IMR-90 (cell line): Measurements from ENCODE around the gene CH25H. TPM values are rescaled to one million over a fixed set of nuclear protein-coding genes. Genes with fewer than 3 reads are reported as not detected.

Experiments
- ATAC-seq: fragments of 200-7000 bp; cut with Tn5 transposase; 2 replicates; pipeline ENCODE4 v1.9.1; 2020; ENCODE audit warnings: low read depth, mild to moderate bottlenecking, moderate library complexity
- BruUV-seq: library from RNA; stranded (reverse); fragments of 400-500 nt; replicated peaks from 2 replicates; lab custom pipeline; 2021; lab: Mats Ljungman, UMichigan
- CTCF ChIA-PET: fragments of 300-600 bp; formaldehyde crosslinking; extraction: SDS; loops from one replicate; lab custom pipeline; 2021; ENCODE audit warnings: antibody characterized with exemption; lab: Yijun Ruan, JAX
- POLR2A ChIA-PET: fragments of 300-600 bp; sonication (Branson Sonifier 250); formaldehyde crosslinking; loops from one replicate; lab custom pipeline; 2022; ENCODE audit warnings: antibody characterized with exemption; ENCODE audit not compliant: unreplicated experiment; lab: Charles Lee
- DNase-seq: peaks from one replicate; pipeline ENCODE4 v3.0.0; 2013
- H2AFZ ChIP-seq: replicated peaks from 2 replicates; pipeline ENCODE3; 2013; ENCODE audit warnings: low read length, mild to moderate bottlenecking; ENCODE audit not compliant: poor library complexity
- H2AK5ac ChIP-seq: 2 replicates; pipeline ENCODE4 v1.6.1; 2013; ENCODE audit warnings: low read depth, low read length, inconsistent platforms
- H2AK9ac ChIP-seq: replicated peaks from 2 replicates; pipeline ENCODE3; 2013; ENCODE audit warnings: mild to moderate bottlenecking, low read depth, low read length, moderate library complexity; ENCODE audit not compliant: poor library complexity
- H2BK120ac ChIP-seq: 2 replicates; pipeline ENCODE4 v1.6.1; 2013; ENCODE audit warnings: low read depth, low read length, inconsistent platforms
- H2BK15ac ChIP-seq: 3 replicates; pipeline ENCODE4 v1.6.1; 2013; ENCODE audit warnings: low read depth, low read length, inconsistent platforms
- H2BK20ac ChIP-seq: 2 replicates; pipeline ENCODE4 v1.6.1; 2013; ENCODE audit warnings: low read depth, mild to moderate bottlenecking, inconsistent platforms, low read length, moderate library complexity
- H2BK5ac ChIP-seq: 2 replicates; pipeline ENCODE4 v1.6.1; 2013; ENCODE audit warnings: mild to moderate bottlenecking, low read depth, low read length, inconsistent platforms; ENCODE audit not compliant: poor library complexity, severe bottlenecking
- H3K14ac ChIP-seq: replicated peaks from 2 replicates; pipeline ENCODE4 v1.6.1; 2013; ENCODE audit warnings: low read depth, low read length, inconsistent platforms
- H3K18ac ChIP-seq: 2 replicates; pipeline ENCODE4 v1.6.1; 2013; ENCODE audit warnings: low read depth, low read length, control low read depth
- H3K23ac ChIP-seq: 2 replicates; pipeline ENCODE4 v1.6.1; 2013; ENCODE audit warnings: low read depth, low read length, inconsistent platforms
- H3K27ac ChIP-seq: 2 replicates; pipeline ENCODE4 v1.5.1; 2013; ENCODE audit warnings: mild to moderate bottlenecking, control low read depth, low read length; ENCODE audit not compliant: insufficient read depth
- H3K27me3 ChIP-seq: 2 replicates; pipeline ENCODE4 v1.6.1; 2013; ENCODE audit warnings: low read length; ENCODE audit not compliant: control insufficient read depth, insufficient read depth
- H3K36me3 ChIP-seq: 2 replicates; pipeline ENCODE4 v1.6.1; 2013; ENCODE audit warnings: low read length, mixed read lengths; ENCODE audit not compliant: control insufficient read depth, insufficient read depth
- H3K4ac ChIP-seq: 2 replicates; pipeline ENCODE4 v1.6.1; 2013; ENCODE audit warnings: low read depth, low read length, inconsistent platforms
- H3K4me1 ChIP-seq: 2 replicates; pipeline ENCODE4 v1.6.1; 2013; ENCODE audit warnings: low read length, mixed read lengths; ENCODE audit not compliant: control insufficient read depth, insufficient read depth
- H3K4me2 ChIP-seq: 2 replicates; pipeline ENCODE4 v1.6.1; 2013; ENCODE audit warnings: low read depth, mild to moderate bottlenecking, control low read depth, low read length, moderate library complexity
- H3K4me3 ChIP-seq: 2 replicates; pipeline ENCODE4 v1.5.1; 2013; ENCODE audit warnings: low read depth, mild to moderate bottlenecking, control low read depth, low read length, moderate library complexity; ENCODE audit not compliant: insufficient read depth
- H3K56ac ChIP-seq: 2 replicates; pipeline ENCODE4 v1.6.1; 2013; ENCODE audit warnings: low read length, inconsistent platforms; ENCODE audit not compliant: insufficient read depth; ENCODE audit errors: extremely low read depth
- H3K79me1 ChIP-seq, 2 experiments: 2 replicates each; pipeline ENCODE4 v1.6.1; 2013; ENCODE audit warnings: low read length in 2 of 2, inconsistent platforms in 1 of 2, low read depth in 1 of 2
- H3K9ac ChIP-seq: 2 replicates; pipeline ENCODE4 v1.6.1; 2013; ENCODE audit warnings: low read depth, low read length, control low read depth
- H3K9me1 ChIP-seq: 2 replicates; pipeline ENCODE4 v1.6.1; 2013; ENCODE audit warnings: low read length, inconsistent platforms; ENCODE audit not compliant: insufficient read depth
- H3K9me3 ChIP-seq: 2 replicates; pipeline ENCODE4 v1.6.1; 2013; ENCODE audit warnings: low read length; ENCODE audit not compliant: control insufficient read depth, insufficient read depth
- H4K20me1 ChIP-seq: 2 replicates; pipeline ENCODE4 v1.6.1; 2013; ENCODE audit warnings: low read length, inconsistent platforms; ENCODE audit not compliant: insufficient read depth
- H4K5ac ChIP-seq: 2 replicates; pipeline ENCODE4 v1.6.1; 2013; ENCODE audit warnings: mild to moderate bottlenecking, low read depth, low read length, control low read depth
- H4K8ac ChIP-seq, 2 experiments: 2 replicates each; pipeline ENCODE4 v1.6.1; 2013; ENCODE audit warnings: low read depth in 2 of 2, low read length in 2 of 2, control low read depth in 1 of 2, inconsistent platforms in 1 of 2
- H4K91ac ChIP-seq: 2 replicates; pipeline ENCODE4 v1.6.1; 2013; ENCODE audit warnings: low read depth, low read length, inconsistent platforms; ENCODE audit not compliant: insufficient read depth
- BHLHE40 ChIP-seq: fragments of 150-350 bp; IDR thresholded peaks from 2 replicates; pipeline ENCODE4 v1.6.1; 2016; ENCODE audit warnings: mild to moderate bottlenecking, low read depth, low read length
- FOS ChIP-seq: fragments of 150-350 bp; IDR thresholded peaks from 2 replicates; pipeline ENCODE4 v1.6.1; 2016; ENCODE audit warnings: low read depth, low read length
- MAFK ChIP-seq: IDR thresholded peaks from 2 replicates; pipeline ENCODE4 v1.6.1; 2012; ENCODE audit warnings: low read depth, low read length, improper control_type of control experiment
- MAZ ChIP-seq: IDR thresholded peaks from 2 replicates; pipeline ENCODE4 v1.6.1; 2012; ENCODE audit warnings: low read depth, mild to moderate bottlenecking, low read length, improper control_type of control experiment, moderate library complexity, borderline replicate concordance
- NFE2L2 ChIP-seq: fragments of 150-350 bp; IDR thresholded peaks from 2 replicates; pipeline ENCODE4 v1.6.1; 2016; ENCODE audit warnings: low read depth, mild to moderate bottlenecking, low read length
- POLR2A ChIP-seq: IDR thresholded peaks from 2 replicates; pipeline ENCODE4 v1.6.1; 2012; ENCODE audit warnings: mild to moderate bottlenecking, low read depth, low read length
- RCOR1 ChIP-seq: IDR thresholded peaks from 2 replicates; pipeline ENCODE4 v1.6.1; 2012; ENCODE audit warnings: mild to moderate bottlenecking, low read length, improper control_type of control experiment; ENCODE audit not compliant: insufficient replicate concordance
- WGBS, 2 experiments: methylation state at CpG; one replicate each; pipeline versions ENCODE4 v1.1.5 to v1.1.7; 2013; ENCODE audit warnings: missing lambda C conversion rate in 2 of 2; ENCODE audit not compliant: insufficient read length in 1 of 2; ENCODE audit errors: extremely low coverage in 2 of 2; 5-methylcytosine and 5-hydroxymethylcytosine counted together
- dilution Hi-C: fragments of 300-500 bp; cut with HindIII; formaldehyde crosslinking; loops from one replicate; pipeline ENCODE4 v1.14.3; 2018; ENCODE audit warnings: low sequenced_read_pairs; ENCODE audit not compliant: unreplicated experiment
- in situ Hi-C: fragments of 300-500 bp; cut with MboI; formaldehyde crosslinking; loops from 3 replicates; pipeline ENCODE4 v1.14.3; 2019; ENCODE audit warnings: low sequenced_read_pairs, inconsistent platforms, mixed read lengths
- intact Hi-C: fragments of 100-400 bp; cut with micrococcal nuclease; formaldehyde crosslinking; loops from 2 replicates; pipeline ENCODE4 v1.10.0; 2022
- polyA plus RNA-seq, 3 experiments: library from polyadenylated mRNA; depleted of rRNA; stranded (reverse); fragments of >200 nt; gene quantifications; 2 replicates each; pipeline ENCODE4 v1.2.3, GENCODE V29; 2012; ENCODE audit warnings: low replicate concordance in 1 of 3
- total RNA-seq: library from RNA; depleted of rRNA; stranded (reverse); fragments of >200 nt; gene quantifications from 2 replicates; pipeline ENCODE4 v1.2.3, GENCODE V29; 2012
- TF ChIP-seq, protein P1 (sequence below): conservative IDR thresholded peaks from 2 replicates; pipeline ENCODE4 v1.5.1; 2012; ENCODE audit warnings: mild to moderate bottlenecking, low read depth, low read length, improper control_type of control experiment
- TF ChIP-seq, protein P2 (sequence below): fragments of 150-350 bp; IDR thresholded peaks from 2 replicates; pipeline ENCODE4 v1.6.1; 2017; ENCODE audit warnings: mild to moderate bottlenecking, antibody characterized with exemption, low read length, low read depth

Gene CH25H
- total and polyA plus RNA-seq, 2 of the 4 experiments (the other 2 are of a cell fraction) = 0.12 to 0.18 TPM

DNA sequence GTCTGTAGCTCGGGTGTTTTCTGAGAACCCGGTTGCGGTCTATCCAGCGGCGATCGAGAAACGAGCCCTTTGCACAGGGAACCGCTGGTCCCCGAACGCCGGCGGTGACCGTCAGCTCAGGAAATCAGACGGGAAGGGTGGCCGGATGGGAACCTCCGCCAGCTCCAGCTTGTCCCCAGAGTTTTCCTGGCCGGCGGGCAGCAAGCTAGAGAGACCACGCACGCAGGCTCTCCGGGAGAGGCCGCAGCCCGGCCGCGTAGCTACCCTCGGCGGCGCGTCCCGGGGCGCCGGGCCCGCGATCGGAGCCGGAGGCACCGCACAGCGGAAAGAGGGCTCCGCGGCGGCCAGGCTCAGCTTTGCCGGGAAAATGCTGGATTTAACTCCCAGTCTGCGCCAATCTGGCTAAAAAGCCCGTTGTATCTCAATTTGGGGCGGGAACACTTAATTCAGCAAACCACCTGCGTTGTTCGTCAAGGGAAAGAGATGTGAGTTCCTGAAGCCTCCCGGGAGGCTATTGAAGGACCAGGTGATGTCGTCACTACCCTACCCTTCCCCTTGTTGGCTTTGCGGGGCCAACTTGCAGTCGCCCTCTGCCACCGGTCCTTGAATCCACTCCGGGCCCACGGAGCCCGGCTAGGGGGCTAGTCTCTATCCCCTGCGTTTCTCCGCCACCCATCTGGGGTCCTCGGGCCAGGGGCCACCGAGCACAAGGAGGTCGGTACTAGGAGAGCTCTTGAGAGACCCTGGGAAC, 859 bp upstream of the CH25H start:
- 18% methylated on average over 39 of the region's 60 CpGs; no CpG with 5 or more reads in 1 of the 2 experiments for WGBS, 2 experiments
- H3K4me1 ChIP-seq = peaks cover 17% of the 10 kb centered on the region
- H3K14ac ChIP-seq = peak overlapping the region; percentile 34
- H3K4ac ChIP-seq = peak overlapping the region; percentile 42
- no peaks in the 10 kb centered on the region for H4K20me1 ChIP-seq
- H4K5ac ChIP-seq = peak overlapping the region; percentile 1; the same call in 1 of the 2 replicates
- H3K9me1 ChIP-seq = peaks cover 11% of the 10 kb centered on the region
- H4K91ac ChIP-seq = no peak overlapping the region
- peak overlapping the region; percentile 55 for H3K23ac ChIP-seq
- peak overlapping the region; percentile 39 for H3K4me3 ChIP-seq
- DNase-seq (no peak), ATAC-seq (peak; percentile 33)
- POLR2A ChIA-PET = interaction anchor here (0.7 kb wide), 1 partner anchor 178 kb away, joined by 3 read pairs; no protein-coding TSS in a partner anchor
- TF ChIP-seq BHLHE40 = no peak
- no peak for TF ChIP-seq POLR2A
- TF ChIP-seq, protein P1, sequence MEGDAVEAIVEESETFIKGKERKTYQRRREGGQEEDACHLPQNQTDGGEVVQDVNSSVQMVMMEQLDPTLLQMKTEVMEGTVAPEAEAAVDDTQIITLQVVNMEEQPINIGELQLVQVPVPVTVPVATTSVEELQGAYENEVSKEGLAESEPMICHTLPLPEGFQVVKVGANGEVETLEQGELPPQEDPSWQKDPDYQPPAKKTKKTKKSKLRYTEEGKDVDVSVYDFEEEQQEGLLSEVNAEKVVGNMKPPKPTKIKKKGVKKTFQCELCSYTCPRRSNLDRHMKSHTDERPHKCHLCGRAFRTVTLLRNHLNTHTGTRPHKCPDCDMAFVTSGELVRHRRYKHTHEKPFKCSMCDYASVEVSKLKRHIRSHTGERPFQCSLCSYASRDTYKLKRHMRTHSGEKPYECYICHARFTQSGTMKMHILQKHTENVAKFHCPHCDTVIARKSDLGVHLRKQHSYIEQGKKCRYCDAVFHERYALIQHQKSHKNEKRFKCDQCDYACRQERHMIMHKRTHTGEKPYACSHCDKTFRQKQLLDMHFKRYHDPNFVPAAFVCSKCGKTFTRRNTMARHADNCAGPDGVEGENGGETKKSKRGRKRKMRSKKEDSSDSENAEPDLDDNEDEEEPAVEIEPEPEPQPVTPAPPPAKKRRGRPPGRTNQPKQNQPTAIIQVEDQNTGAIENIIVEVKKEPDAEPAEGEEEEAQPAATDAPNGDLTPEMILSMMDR = no peak
- no peak for TF ChIP-seq MAZ
- no peak for TF ChIP-seq RCOR1
- TF ChIP-seq FOS = no peak
- no peak for TF ChIP-seq NFE2L2
- TF ChIP-seq MAFK = no peak
- TF ChIP-seq, protein P2, sequence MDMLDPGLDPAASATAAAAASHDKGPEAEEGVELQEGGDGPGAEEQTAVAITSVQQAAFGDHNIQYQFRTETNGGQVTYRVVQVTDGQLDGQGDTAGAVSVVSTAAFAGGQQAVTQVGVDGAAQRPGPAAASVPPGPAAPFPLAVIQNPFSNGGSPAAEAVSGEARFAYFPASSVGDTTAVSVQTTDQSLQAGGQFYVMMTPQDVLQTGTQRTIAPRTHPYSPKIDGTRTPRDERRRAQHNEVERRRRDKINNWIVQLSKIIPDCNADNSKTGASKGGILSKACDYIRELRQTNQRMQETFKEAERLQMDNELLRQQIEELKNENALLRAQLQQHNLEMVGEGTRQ = no peak
- peak overlapping the region; percentile 18; the same call in 1 of the 2 replicates for H3K27ac ChIP-seq
- no peaks in the 10 kb centered on the region for H3K9me3 ChIP-seq
- H3K79me1 ChIP-seq = no peaks in the 10 kb centered on the region
- H2BK120ac ChIP-seq = peak overlapping the region; percentile 56; the same call in 1 of the 2 replicates
- CTCF ChIA-PET = interaction anchor here (1.4 to 2.6 kb wide), 2 partner anchors 9 to 178 kb away, joined by 5 to 12 read pairs; no protein-coding TSS in a partner anchor
- H3K9ac ChIP-seq = peak overlapping the region; percentile 37; the same call in 1 of the 2 replicates
- no peak overlapping the region for H2AK5ac ChIP-seq
- intact Hi-C loops (no loop called here), in situ Hi-C loops (no loop called here), dilution Hi-C loops (loop anchor here (25.0 kb wide), 1 partner anchor 196 kb away; no protein-coding TSS in a partner anchor)
- peaks cover 8% of the 10 kb centered on the region for H3K27me3 ChIP-seq
- peak overlapping the region in 1 of 2 experiments; percentile 25; a peak in 1 of 4 replicates for H4K8ac ChIP-seq
- 0 out of 2 replicates have a peak overlapping the region, but pooled peaks have one; percentile 3 for H2BK20ac ChIP-seq
- H3K4me2 ChIP-seq = peak overlapping the region; percentile 76
- H2AFZ ChIP-seq = peak overlapping the region; percentile 89
- no peak overlapping the region for H2BK5ac ChIP-seq
- no peak overlapping the region for H3K56ac ChIP-seq
- BruUV-seq = no TSS peak
- H2AK9ac ChIP-seq = peak overlapping the region; percentile 29
- peak overlapping the region; percentile 54 for H3K18ac ChIP-seq
- H2BK15ac ChIP-seq = peak overlapping the region; percentile 37; the same call in 2 of the 3 replicates
- H3K36me3 ChIP-seq = no peaks in the 10 kb centered on the region
